Medulla oblongata (tissue), 1 donor: ENCODE data around the gene OLFML2B.
"Not testable (repeated sequence)": the region's sequence is repeated elsewhere in the genome, so short reads cannot be mapped to it uniquely, and the experiment has no call there.

Experiments used
- DNase-seq: peaks from one replicate; pipeline ENCODE4 v3.0.0-alpha.2; 2015; ENCODE audit errors: extremely low spot score

OLFML2B gene

DNA sequence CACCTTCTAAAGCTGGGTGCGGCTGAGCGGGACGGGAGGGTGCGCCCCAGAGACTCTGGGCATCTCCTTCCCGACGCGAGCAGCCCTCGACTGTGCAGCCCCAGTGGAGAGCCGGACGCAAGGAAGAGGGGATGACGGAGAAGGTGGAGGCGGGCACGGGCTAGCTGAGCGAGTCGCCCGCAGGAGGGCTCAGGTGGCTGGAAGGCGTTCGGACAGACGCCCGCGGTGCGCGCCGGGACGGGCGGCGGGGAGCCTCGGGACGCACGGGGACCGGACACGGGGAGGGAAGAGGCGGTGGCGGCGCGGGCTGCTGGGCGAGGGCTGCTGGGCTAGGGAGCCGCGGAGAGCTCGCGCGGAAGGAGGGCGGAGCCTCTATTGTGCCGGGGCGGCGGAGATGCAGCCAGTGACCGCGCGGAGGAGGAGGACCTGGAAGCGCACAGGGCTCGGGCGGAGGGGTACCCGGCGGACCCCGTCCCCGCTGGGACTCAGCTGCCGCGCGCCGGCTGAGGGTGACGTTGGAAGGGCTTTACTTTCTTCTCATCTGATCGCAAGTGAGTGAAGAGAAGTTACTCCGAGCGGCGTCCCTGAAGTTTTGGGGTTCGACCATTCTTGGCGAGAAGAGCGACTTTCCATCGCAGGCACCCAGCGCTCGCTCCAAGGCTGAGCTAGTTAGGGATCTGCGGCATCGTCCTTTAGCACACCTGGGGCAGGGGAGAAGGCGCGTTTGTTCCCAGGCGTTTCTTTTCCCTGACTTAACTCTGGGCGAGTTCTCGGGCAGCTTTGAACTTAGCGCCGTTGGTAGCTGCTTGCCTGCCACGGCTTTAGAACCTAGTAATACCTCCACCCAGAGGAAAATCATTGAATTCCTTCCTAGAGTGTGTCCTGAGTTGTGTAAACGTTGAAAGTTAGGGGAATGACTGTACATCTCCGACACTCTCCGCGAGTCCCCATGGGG is at the start of gene OLFML2B:
Gene OLFML2B, minus strand, starts transcription at position 323 of the 955 bp plus-strand sequence. CDS start 439 bp downstream, outside the sequence.
- peak; percentile 58 for DNase-seq

DNA sequence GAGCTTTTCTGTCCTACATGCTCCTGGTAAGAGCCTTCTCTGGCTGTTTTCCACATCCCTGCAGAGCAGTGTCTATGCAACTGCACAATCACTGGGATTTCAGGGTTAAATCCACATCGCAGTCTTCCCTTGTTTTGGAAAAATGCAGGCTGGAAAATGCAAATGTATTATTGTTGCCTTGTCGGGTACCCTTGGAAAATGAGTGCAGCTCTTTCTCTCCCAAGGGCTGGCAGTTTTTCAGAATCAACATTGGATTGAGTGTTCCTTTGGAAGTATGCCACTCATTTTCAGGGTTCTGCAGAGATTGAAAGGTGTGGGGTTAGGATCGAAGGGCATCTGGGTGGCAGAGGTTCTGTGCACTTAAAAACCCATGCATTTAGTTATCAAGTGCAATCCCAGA is 49.1 kb upstream of the OLFML2B start:
- DNase-seq: peak; percentile 28

DNA sequence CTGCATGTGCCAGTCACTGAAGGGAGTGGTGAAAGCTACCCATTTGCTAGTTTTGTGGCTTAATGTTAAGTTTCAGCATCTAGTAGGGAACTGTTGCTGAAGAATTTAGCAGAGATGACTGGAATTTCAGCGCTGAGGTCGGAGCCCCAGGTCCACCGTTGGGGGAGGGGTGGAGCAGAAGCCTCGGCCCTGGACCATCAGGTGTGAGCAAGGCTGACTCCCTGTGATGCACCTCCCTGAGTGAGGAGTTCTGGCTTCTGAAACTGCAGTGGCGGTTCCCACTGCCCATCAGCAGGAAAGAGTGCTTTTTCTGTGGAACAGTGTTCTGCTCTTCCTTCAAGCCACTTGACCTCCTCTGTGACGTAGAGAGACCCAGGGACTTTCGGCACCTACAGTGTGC is 47.2 kb upstream of the OLFML2B start:
- peak; percentile 37 for DNase-seq

DNA sequence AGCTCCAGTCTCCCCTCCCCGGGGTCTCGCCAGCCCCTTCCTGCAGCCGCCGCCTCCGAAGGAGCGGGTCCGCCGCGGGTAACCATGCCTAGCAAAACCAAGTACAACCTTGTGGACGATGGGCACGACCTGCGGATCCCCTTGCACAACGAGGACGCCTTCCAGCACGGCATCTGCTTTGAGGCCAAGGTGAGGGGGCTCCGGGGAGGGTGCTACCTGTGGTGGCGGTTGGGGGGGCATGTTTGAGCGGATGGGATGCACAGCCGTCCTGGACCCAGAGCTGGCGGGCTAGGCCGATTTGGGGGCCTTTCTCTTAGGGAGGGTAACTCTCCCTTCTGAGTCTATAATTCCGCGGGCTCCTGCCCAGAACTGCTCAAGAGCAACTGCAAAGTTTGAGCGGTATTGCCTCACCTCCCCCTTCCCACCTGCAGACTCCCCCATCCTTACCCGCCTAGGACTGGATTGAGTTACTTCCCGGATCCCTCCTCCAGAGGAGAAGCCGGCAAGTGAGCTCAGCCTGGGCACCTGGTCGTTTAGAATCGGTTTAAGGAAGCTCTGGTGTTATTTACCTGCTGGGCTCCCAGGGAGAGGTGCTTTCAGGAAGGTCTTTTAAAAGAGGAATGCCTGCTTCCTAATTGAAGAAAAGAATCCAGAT is 46.6 kb upstream of the OLFML2B start:
- no peak for DNase-seq

DNA sequence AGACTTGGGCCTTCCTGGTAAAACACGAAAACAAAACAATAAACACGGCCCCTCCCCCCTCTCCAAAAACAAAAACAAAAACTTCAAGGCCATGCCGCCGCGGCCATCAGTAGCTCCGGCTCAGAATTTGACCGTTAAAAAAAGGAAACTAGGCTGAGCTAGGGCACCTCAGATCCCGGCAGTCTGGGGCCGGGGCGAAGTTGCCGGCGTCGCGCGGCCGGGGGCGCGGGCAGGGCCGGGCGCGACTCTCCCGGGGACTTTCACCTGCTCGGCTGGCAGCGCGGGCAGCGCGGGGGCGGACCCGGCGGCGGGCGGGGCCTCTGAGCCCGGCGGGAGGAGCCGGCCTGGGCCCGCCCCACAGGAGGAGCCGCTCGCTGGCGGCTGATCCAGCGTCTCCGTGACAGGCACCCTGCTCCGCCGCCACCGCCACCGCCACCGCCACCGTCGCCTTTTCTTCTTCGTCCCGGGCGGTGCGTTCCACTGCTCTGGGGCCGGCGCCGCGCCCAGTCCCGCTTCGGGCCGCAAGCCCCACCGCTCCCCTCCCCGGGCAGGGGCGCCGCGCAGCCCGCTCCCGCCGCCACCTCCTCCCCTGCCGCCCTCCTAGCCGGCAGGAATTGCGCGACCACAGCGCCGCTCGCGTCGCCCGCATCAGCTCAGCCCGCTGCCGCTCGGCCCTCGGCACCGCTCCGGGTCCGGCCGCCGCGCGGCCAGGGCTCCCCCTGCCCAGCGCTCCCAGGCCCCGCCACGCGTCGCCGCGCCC is 45.8 kb upstream of the OLFML2B start, which contains the start of gene NOS1AP:
Gene NOS1AP, plus strand, starts transcription at position 358 of the 760 bp plus-strand sequence. CDS start 487 bp downstream, outside the sequence.
- DNase-seq: peak; percentile 88

DNA sequence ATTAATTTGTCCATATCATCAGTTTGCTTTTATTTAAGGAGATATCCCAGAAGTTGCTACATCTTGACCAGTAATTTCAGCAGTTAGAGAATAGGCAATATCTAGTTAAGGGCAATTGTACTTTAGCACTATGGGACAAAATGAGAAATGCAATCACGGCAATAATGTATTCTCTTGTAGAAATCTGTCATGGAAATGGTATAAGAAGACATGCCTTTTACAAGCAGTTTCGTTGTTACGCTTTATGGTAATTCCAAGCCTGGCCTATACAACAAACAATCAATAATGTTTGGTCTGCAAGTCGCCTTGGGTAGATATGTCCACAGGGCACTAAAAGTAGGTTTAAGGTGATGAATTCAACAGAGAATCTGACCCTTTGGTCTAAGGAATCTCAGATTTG is 44.6 kb upstream of the OLFML2B start:
- DNase-seq: no peak

DNA sequence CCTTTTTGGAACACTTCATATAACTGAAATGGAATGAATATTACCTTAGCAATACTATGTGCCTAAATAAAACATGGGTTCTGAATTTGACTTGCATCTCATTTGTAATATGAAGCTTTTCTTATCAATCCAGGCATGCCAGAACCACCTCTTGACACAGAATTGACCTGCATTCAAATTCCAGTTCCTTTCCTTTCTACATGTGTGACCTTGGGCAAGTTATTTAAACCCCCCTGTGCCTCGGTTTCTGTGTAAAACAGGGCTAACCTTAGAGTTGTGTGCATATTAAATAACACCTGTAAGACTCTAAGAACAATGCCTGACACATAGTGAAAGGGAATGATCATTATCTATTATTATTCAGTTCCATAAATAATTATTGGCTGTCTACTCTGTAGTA is 43.8 kb upstream of the OLFML2B start:
- DNase-seq: no peak

DNA sequence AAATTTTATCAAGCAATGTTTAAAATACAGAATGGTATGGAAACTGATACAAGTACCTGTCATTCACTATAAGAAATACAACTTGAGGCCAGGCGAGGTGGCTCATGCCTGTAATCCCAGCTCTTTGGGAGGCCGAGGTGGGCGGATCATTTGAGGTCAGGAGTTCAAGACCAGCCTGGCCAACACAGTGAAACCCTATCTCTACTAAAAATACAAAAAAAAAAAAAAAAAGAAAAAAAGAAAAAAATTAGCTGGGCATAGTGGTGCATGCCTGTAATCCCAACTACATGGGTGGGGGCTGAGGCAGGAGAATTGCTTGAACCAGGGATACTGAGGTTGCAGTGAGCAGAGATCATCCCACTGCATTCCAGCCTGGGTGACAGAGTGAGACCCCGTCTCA is 43.2 kb upstream of the OLFML2B start:
- DNase-seq: not testable (repeated sequence)

DNA sequence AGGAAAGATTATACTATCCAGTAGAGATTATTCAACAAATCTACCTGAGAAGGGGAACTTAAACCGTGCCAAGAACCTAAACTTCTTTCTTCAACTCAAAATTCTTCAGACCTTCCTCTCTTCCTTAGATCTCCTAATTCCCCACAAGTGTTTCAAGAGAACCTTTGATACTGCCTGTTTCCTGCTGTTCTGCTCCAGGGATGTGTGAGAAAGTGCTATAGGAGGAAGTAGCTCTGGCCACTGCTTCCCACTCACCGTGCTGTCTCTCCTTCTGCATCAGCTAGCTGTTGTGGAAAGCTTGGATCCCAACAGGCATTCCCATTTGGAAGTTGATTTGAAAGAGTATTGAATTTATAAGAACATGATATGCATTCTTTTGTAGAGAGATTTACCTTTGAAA is 41.3 kb upstream of the OLFML2B start:
- DNase-seq: no peak

DNA sequence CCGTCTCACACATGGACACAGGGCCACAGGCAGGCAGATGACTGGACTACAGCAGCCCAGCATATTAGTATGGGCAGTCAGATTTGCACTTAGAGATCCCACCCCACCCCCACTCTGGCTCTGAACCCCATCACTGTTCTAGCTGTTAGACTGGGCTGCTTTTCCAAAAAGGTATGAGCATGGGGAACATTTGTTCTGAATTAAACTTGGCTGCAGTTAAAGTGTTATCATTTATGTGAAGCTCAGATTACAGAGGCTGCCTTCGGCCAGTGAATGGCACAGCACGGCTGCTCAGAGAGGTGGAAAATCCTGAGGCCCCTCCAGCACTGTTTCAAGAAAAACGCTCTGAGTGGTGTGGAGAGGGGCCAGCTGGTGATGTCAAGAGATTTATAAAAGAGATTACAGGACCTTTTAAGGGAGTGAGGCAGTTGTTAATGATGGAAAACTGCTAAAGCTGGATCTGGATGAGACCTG is 38.9 kb upstream of the OLFML2B start:
- DNase-seq: no peak

DNA sequence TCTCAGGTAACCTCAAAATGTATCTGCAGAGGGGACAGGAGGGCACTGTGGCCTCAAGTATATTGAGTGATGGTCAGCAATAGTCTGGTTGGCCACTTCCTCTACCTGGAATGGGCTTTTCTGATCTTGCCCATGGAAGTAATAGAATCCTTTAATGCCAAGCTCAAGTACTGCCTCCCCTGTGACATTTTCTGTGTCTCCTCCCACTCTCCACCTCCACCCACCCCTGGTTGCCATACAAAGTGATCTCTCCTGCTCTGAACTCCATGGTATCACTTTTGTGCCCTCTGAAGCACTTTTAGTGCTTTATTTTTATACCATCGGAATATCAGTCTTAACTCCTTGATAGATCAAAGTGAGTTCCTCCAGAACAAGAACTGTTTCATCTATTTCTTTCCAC is 36.6 kb upstream of the OLFML2B start:
- no peak for DNase-seq

DNA sequence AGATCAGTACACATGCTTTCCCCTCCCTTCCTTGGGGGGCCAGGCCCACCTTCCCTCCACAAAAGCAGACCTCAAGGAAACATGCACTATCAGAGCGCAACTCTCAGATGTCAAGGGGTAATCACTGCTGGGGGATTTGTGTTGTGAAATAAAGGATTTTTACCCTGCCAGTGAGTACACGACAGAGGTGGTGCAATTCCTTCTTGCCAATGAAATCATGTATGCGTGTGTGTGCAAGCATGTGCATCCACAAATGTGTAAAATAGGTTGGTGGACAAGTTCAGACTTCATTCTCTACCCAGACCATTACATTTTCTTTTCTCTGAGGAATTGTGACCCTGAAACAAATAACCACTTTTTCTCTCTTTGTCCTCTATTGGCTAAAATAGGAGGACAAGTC is 36.1 kb upstream of the OLFML2B start:
- no peak for DNase-seq

DNA sequence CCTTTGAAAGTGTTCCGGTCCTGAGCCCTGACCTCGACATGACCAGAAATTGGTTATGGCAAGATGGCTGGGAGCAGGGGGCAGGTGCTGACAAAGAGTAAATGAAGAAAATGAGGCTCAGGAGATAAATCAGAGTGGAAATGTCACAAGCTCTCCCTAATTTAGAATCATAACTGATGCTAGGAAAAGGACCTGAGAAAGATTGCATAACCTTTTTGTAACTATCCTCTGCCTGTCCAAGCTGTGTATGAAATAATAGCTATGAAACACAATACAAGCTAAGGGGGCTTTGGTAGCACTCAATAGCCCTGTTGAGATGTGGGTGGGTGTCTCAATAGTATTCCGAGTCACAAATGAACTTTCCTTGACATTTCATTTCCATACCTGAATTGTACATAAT is 32.9 kb upstream of the OLFML2B start:
- no peak for DNase-seq

DNA sequence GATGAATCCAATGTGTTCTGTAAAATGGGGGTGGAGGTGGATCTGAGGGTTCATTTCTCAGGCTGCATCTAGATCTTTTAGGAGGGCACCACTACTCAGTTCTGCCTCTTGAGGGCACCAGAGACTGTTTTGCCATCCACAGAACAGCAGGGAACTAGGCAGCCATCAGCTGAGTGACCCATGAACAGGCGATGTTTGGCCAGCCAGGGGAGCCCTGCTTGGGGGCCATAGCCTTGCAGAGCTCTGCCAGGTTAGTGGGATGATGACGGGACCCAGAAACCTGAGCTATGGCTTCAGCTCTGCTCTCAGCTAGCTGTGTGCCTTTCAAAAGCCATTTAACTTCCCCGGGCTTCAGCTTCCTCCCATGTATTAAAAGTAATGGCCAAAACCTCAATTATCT is 32.4 kb upstream of the OLFML2B start:
- peak; percentile 89 for DNase-seq

DNA sequence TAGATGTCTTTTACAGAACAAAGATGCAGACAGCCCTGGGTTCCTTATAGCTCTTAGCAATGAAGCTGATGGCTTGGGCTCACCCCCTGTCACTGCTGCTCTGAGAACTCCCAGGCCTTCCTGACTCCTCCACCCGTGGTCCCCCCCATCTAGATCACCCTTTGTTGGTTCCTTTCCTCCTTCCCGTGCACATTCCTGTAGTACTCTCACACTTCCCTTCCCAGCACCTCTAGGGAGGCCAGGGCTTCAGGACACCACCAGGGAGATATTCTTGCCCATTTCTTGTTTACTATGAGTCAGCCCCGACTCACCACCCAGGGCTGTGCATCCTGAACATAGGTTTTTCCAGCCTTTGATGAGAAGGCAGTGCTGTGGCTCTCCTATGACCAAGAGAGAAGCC is 31.4 kb upstream of the OLFML2B start:
- no peak for DNase-seq

DNA sequence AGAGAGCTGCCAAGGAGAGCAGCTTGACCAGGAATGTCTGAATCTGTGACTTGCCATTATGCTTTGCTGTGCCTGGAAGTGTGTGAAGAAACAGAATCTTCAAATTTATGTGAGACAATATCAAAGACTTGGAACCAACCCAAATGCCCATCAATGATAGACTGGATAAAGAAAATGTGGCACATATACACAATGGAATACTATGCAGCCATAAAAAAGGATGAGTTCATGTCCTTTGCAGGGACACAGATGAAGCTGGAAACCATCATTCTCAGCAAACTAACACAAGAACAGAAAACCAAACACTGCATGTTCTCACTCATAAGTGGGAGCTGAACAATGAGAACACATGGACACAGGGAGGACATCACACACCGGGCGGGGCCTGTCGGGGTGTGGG is 30.3 kb upstream of the OLFML2B start:
- DNase-seq: not testable (repeated sequence)

DNA sequence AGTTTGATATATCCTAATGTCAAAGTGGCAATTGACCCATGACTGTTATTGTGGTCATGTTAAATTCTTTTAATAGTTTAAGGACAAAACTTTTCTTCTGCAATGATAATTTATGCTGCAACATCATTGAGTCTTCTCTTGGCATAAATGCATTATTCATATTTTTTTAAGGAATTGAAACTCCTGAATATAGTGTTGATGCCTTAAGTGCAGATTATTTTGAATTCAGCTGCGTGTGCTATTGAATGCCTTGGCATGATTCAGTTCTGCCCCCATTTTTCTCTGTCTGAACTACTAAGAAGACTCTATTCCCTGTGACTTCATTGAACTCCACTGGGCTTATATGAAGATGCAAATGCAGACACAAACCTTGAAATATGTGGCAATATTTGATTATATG is 23.3 kb upstream of the OLFML2B start:
- no peak for DNase-seq

DNA sequence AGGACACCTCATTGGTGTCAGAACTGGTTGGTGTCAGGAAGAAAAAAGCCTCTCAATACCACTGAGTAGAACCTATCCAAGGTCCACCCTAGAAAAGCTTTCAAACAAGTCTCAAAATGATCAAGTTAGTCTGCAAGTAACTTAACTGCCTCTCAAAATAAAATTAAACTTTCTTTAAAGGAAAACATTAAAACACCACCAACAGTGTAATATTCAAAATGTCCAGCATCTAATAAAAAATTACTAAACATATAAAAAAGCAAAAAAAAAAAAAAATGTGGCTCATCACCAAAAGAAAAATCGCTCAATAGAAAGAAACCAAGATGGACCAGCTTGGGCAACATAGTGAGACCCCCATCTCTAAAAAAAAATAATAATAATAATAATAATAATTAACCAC is 18.7 kb upstream of the OLFML2B start:
- no peak for DNase-seq

DNA sequence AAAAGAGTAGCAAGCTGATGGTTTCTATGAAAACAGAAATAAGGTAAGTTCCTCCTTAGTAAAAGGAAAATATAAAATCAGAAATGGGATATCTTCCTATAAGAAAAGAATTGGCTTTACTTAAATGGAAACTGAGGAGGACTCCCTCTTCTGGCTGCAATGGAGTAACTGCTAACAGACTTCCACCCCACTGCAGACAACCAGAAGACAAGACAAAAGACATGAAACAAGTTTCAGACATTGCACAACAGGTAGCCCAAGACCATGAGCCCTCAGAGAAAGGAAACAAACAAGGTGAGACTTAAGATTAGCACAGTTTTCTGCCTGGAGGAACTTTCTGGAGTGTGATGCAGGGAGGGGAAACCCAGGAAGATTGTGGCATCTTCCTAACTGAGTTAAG is 17.0 kb upstream of the OLFML2B start:
- no peak for DNase-seq

DNA sequence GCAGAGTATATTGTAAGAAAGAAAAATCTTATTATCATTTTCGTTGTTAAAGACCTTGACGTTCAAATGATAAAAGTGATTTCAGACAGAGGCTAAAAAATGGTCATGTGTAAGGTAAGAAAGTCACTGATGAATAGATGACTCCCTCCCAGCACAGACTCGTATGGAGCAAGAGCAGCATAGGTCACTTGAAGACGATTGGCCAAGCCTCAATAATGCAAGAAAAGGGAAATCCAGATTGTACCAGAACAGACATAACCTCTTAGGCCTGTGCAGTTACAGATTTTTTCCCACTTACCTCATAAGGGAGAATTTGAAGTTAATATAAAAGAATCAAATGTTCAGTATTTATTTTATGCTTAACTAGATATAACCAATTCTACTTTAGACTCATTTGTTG is 16.3 kb upstream of the OLFML2B start:
- no peak for DNase-seq

DNA sequence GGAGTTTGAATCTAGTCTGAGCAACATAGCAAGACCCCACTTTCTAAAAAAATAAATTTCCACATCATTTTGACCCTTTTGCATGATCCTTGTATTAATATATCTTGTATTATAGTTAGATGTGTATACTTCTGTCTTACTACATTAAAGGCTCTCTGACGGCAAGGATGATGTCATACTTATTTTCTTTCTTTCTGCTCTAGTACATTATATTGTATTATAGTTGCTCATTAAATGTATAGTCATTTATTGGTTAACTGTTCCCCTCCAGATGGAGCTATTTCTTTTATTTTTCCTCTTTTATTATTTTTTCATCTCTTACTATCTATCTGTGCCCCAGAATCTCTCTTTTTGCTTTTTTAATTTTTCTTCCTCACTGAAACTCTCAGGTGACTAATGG is 15.0 kb upstream of the OLFML2B start:
- DNase-seq: no peak

DNA sequence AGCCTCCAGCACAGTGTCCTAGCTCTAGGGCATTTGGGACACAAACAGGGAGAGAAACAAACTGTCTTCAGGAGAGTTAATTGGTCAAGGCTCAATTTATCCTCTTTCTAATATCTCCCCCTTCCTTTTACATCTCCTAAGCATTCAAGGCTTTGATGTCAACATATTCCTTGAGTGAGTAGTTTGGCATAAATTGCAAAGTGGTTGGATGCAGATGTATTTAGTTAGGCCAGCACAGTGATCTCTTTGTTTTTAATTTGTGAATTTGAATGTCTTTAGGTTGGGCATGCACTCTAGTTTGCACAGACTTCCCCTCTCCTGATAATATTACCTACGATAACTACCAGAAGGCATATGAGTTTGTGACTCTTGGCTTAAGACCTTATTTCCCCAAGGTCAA is 12.5 kb upstream of the OLFML2B start:
- DNase-seq: no peak
